ENCODE data around the gene C2orf49.

Gene C2orf49

DNA sequence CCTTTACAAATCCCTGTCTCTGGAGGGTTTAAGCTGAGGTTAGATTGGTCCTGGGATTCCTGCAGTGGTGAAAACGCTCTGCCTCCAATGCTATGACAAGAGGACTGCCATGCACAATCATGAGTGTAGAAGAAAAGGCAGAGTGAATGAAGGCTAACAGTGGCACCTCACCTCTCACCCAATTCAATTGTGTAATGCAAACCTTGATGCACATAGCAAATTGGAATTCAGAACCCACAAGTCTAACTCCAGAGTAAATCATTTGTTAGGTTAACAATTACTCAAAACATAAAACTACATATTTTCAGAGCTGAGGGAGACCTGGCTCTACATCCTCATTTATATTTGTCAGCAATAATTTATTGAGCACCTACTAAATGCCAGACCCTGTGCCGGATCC lies 9.7 kb upstream of the C2orf49 start:
- no peak for DNase-seq
- no peak overlapping the region for H3K4me3 ChIP-seq (ENCODE audit: low read depth in 1 of 2, low read length in 2 of 2)

DNA sequence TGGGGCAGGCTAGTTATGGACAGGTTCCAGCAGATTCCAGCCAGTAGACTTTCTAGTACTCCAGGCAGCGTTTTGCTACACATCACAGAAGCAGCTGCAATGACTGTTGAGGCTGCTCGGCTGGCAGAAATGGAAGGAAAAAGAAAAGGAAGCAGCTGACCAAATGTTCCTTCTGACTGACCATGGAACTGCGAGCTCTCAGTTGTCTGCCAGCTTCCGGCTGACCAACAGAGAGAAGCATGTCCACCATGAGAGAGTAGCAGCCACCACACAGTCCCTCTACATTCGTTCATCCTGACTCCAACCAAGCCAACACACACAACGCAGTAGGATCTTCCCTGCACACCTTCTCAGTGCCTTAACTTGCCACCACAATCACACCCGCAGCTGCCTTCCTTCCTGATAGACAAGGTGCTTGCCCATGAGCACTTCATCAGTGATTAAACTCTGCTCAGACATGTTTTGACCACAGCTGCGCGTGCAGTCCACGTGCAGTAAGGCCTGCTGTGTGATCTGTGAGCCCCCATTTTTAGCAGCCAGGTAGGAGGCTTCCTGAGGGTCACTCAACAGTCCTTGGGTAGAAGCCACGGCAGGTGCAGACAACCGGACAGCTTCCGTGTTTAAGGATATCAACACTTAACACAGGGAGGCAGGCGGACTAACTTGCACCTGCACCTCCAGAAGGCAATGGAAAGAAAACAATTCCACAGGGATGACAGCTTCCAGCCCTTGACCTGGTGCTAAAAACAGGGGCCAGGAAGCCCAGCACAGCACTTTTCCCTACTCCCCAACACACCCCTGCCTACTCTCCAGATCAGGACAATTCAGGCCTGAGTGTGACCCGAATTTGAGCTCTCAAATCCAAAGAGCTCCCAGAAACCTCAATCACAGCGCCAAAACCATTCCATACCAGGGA lies 8.8 kb upstream of the C2orf49 start:
- peaks cover 12% of the 10 kb centered on the region; the same call in 1 of the 2 replicates for H4K20me1 ChIP-seq (ENCODE audit: insufficient read depth, low read length)
- H3K27me3 ChIP-seq (ENCODE audit: insufficient read depth, low read length, poor library complexity) = no peaks in the 10 kb centered on the region
- TF ChIP-seq EZH2 (IDR thresholded peaks at IDR 0.05; ENCODE audit: borderline replicate concordance, low read depth, low read length, severe bottlenecking) = no peak
- TF ChIP-seq, protein P1, sequence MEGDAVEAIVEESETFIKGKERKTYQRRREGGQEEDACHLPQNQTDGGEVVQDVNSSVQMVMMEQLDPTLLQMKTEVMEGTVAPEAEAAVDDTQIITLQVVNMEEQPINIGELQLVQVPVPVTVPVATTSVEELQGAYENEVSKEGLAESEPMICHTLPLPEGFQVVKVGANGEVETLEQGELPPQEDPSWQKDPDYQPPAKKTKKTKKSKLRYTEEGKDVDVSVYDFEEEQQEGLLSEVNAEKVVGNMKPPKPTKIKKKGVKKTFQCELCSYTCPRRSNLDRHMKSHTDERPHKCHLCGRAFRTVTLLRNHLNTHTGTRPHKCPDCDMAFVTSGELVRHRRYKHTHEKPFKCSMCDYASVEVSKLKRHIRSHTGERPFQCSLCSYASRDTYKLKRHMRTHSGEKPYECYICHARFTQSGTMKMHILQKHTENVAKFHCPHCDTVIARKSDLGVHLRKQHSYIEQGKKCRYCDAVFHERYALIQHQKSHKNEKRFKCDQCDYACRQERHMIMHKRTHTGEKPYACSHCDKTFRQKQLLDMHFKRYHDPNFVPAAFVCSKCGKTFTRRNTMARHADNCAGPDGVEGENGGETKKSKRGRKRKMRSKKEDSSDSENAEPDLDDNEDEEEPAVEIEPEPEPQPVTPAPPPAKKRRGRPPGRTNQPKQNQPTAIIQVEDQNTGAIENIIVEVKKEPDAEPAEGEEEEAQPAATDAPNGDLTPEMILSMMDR (IDR thresholded peaks at IDR 0.05; ENCODE audit: borderline replicate concordance, extremely low read depth, low read length, poor library complexity, severe bottlenecking) = no peak
- H3K4me1 ChIP-seq (ENCODE audit: insufficient read depth, low read length) = peaks cover 25% of the 10 kb centered on the region
- peak overlapping the region; percentile 78 for H3K9ac ChIP-seq (ENCODE audit: low read depth, low read length)
- peak; percentile 37 for DNase-seq
- H3K4me2 ChIP-seq (ENCODE audit: insufficient read depth, low read length) = peak overlapping the region; percentile 94
- peak overlapping the region; percentile 92 for H2AFZ ChIP-seq (ENCODE audit: low read depth, low read length)
- peak overlapping the region; percentile 81 for H3K27ac ChIP-seq (ENCODE audit: low read length)
- peak overlapping the region; percentile 41 to 86; a peak in 3 of 4 replicates for H3K4me3 ChIP-seq (ENCODE audit: low read depth in 1 of 2, low read length in 2 of 2)
- H3K79me2 ChIP-seq (ENCODE audit: insufficient read depth, low read length) = peaks cover 67% of the 10 kb centered on the region
- no peaks in the 10 kb centered on the region; the same call in 1 of the 2 replicates for H3K36me3 ChIP-seq (ENCODE audit: insufficient read depth, low read length)
- peak; percentile 38 for ATAC-seq (ENCODE audit: insufficient read depth, low read depth)
- H3K9me3 ChIP-seq (ENCODE audit: insufficient read depth, low read length, severe bottlenecking) = no peaks in the 10 kb centered on the region

More for the DNA sequence above, 9.7 kb upstream of the C2orf49 start:
- Histone ChIP-seq H3K79me2 (ENCODE audit: insufficient read depth, low read length) (peaks cover 76% of the 10 kb centered on the region), H3K27me3 (ENCODE audit: insufficient read depth, low read length, poor library complexity) (no peaks in the 10 kb centered on the region), H3K27ac (ENCODE audit: low read length) (no peak overlapping the region), H2AFZ (ENCODE audit: low read depth, low read length) (no peak overlapping the region), H3K4me1 (ENCODE audit: insufficient read depth, low read length) (peaks cover 25% of the 10 kb centered on the region), H3K9ac (ENCODE audit: low read depth, low read length) (no peak overlapping the region), H4K20me1 (ENCODE audit: insufficient read depth, low read length) (peaks cover 19% of the 10 kb centered on the region), H3K4me2 (ENCODE audit: insufficient read depth, low read length) (peak overlapping the region; percentile 94; the same call in 1 of the 2 replicates), H3K36me3 (ENCODE audit: insufficient read depth, low read length) (peaks cover 5% of the 10 kb centered on the region), H3K9me3 (ENCODE audit: insufficient read depth, low read length, severe bottlenecking) (no peaks in the 10 kb centered on the region)
- no peak for TF ChIP-seq EZH2 (IDR thresholded peaks at IDR 0.05; ENCODE audit: borderline replicate concordance, low read depth, low read length, severe bottlenecking)
- TF ChIP-seq, protein P1 (IDR thresholded peaks at IDR 0.05; ENCODE audit: borderline replicate concordance, extremely low read depth, low read length, poor library complexity, severe bottlenecking) = no peak
- ATAC-seq (ENCODE audit: insufficient read depth, low read depth) = no peak

DNA sequence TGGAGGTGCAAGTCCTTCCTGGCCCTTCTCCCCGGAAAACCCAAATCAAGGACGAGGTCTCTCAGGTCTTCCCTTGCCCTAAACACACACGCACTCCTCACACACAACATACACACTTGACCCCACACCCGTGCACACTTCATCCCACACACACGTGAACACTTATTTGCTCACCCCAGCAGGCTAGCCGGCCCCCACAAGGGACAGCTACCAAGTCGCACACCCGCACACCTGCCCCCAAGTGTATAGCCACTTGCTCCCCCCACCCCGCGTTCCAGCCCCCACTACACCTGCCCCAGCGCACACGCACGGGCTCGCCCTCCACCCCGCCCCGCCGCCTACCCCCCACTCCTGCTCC lies 8.2 kb upstream of the C2orf49 start:
- Histone ChIP-seq H3K4me3 (ENCODE audit: low read depth in 1 of 2, low read length in 2 of 2) (peak overlapping the region; percentile 41 to 86; a peak in 3 of 4 replicates), H3K9ac (ENCODE audit: low read depth, low read length) (peak overlapping the region; percentile 78), H3K9me3 (ENCODE audit: insufficient read depth, low read length, severe bottlenecking) (no peaks in the 10 kb centered on the region), H3K27ac (ENCODE audit: low read length) (peak overlapping the region; percentile 81), H4K20me1 (ENCODE audit: insufficient read depth, low read length) (peaks cover 12% of the 10 kb centered on the region; the same call in 1 of the 2 replicates), H3K27me3 (ENCODE audit: insufficient read depth, low read length, poor library complexity) (no peaks in the 10 kb centered on the region), H3K36me3 (ENCODE audit: insufficient read depth, low read length) (peaks cover 3% of the 10 kb centered on the region; the same call in 1 of the 2 replicates), H3K4me1 (ENCODE audit: insufficient read depth, low read length) (peaks cover 25% of the 10 kb centered on the region), H2AFZ (ENCODE audit: low read depth, low read length) (peak overlapping the region; percentile 92), H3K4me2 (ENCODE audit: insufficient read depth, low read length) (peak overlapping the region; percentile 94), H3K79me2 (ENCODE audit: insufficient read depth, low read length) (peaks cover 61% of the 10 kb centered on the region)
- ATAC-seq (ENCODE audit: insufficient read depth, low read depth) (peak; percentile 30), DNase-seq (peak; percentile 28)
- TF ChIP-seq EZH2 (IDR thresholded peaks at IDR 0.05; ENCODE audit: borderline replicate concordance, low read depth, low read length, severe bottlenecking) = no peak
- TF ChIP-seq, protein P1 (IDR thresholded peaks at IDR 0.05; ENCODE audit: borderline replicate concordance, extremely low read depth, low read length, poor library complexity, severe bottlenecking) = no peak

Measured in DND-41 (cell line).